ENCODE measurements around the gene LGSN. TPM values are rescaled to one million over a fixed set of nuclear protein-coding genes. Genes with fewer than 3 reads are reported as not detected.
"Not testable (repeated sequence)": the region's sequence is repeated elsewhere in the genome, so short reads cannot be mapped to it uniquely, and the experiment has no call there.

LGSN gene

DNA sequence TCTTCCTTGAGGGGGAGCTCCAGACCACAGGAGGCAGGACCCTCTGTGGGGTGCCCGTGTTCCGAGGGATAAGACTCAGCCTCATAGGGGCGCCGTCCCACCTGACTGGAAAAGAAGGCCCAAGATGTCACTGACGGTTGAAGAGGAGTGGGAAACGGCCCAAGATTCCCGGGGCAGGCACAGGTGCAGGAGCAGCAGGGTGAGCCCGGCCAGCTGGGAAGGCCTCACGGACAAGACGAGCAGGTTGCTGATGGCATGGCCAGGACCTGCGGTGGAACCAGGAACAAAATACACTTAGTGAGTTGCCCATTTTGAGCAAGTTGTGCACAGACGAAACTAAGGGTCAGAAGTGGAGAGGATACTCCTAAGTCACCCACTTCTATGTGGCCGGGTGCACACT is 89.8 kb downstream of the LGSN start:
- not testable (repeated sequence) for H2BK15ac ChIP-seq (replicated peaks; ENCODE audit: low read depth); H2BK120ac ChIP-seq (ENCODE audit: low read depth, low read length); H3K4me1 ChIP-seq (ENCODE audit: control insufficient read depth, low read depth, low read length); H4K5ac ChIP-seq (ENCODE audit: low read length); H3K4ac ChIP-seq (ENCODE audit: low read depth, low read length); H3K27ac ChIP-seq (ENCODE audit: low read depth, low read length); H3K27me3 ChIP-seq (ENCODE audit: insufficient read depth, low read length, poor library complexity); H3K4me2 ChIP-seq (ENCODE audit: low read length); H2AK5ac ChIP-seq (ENCODE audit: low read length); H3K9ac ChIP-seq (ENCODE audit: low read length); H2BK5ac ChIP-seq (ENCODE audit: low read length); H3K23ac ChIP-seq (ENCODE audit: low read length); H3K79me2 ChIP-seq (ENCODE audit: control insufficient read depth, insufficient read depth, low read length); H3K18ac ChIP-seq (ENCODE audit: low read length); H3K4me3 ChIP-seq (ENCODE audit: low read length); H3K79me1 ChIP-seq (ENCODE audit: low read length); DNase-seq; H3K56ac ChIP-seq (ENCODE audit: low read length); H3K36me3 ChIP-seq (ENCODE audit: control insufficient read depth, insufficient read depth, low read length); H4K8ac ChIP-seq (ENCODE audit: low read depth, low read length)
- no CpG with 5 or more reads among the region's 13 CpGs for WGBS (ENCODE audit: extremely low coverage, insufficient coverage, low lambda C conversion rate)

- WGBS (ENCODE audit: extremely low coverage, insufficient coverage, low lambda C conversion rate): no CpG with 5 or more reads among the region's 32 CpGs
Observed at GRCh38 chr6:63227928-63228894, 91.6 kb downstream of the LGSN start.

DNA sequence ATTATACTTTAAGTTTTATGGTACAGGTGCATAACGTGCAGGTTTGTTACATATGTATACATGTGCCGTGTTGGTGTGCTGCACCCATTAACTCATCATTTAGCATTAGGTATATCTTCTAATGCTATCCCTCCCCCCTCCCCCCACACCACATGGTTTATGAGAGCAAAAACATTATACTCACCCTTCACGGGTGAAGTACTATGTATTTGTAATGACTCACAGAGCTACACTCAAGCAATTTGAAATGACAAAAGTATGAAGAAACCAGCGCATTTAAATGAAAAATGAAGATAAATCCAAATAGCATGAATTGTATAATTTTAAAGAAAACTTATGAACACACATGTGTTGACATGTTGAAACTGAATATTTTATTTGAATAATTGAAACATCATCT is 93.8 kb downstream of the LGSN start:
- H2AK5ac ChIP-seq (ENCODE audit: low read length); H4K8ac ChIP-seq (ENCODE audit: low read depth, low read length); H3K4ac ChIP-seq (ENCODE audit: low read depth, low read length); H3K9ac ChIP-seq (ENCODE audit: low read length); H3K4me3 ChIP-seq (ENCODE audit: low read length); H3K18ac ChIP-seq (ENCODE audit: low read length); H2BK5ac ChIP-seq (ENCODE audit: low read length); H2BK120ac ChIP-seq (ENCODE audit: low read depth, low read length); H3K79me2 ChIP-seq (ENCODE audit: control insufficient read depth, insufficient read depth, low read length); H2BK15ac ChIP-seq (replicated peaks; ENCODE audit: low read depth); H4K5ac ChIP-seq (ENCODE audit: low read length); H3K36me3 ChIP-seq (ENCODE audit: control insufficient read depth, insufficient read depth, low read length); H3K56ac ChIP-seq (ENCODE audit: low read length); DNase-seq; H3K4me2 ChIP-seq (ENCODE audit: low read length); H3K27ac ChIP-seq (ENCODE audit: low read depth, low read length); H3K4me1 ChIP-seq (ENCODE audit: control insufficient read depth, low read depth, low read length); H3K27me3 ChIP-seq (ENCODE audit: insufficient read depth, low read length, poor library complexity); H3K23ac ChIP-seq (ENCODE audit: low read length); H3K79me1 ChIP-seq (ENCODE audit: low read length): not testable (repeated sequence)
- no CpG with 5 or more reads among the region's 4 CpGs for WGBS (ENCODE audit: extremely low coverage, insufficient coverage, low lambda C conversion rate)

More at GRCh38 chr6:63227928-63228894, 91.6 kb downstream of the LGSN start:
- H3K18ac ChIP-seq (ENCODE audit: low read length); H3K27me3 ChIP-seq (ENCODE audit: insufficient read depth, low read length, poor library complexity); H2BK120ac ChIP-seq (ENCODE audit: low read depth, low read length); H4K5ac ChIP-seq (ENCODE audit: low read length); H3K23ac ChIP-seq (ENCODE audit: low read length); H3K4ac ChIP-seq (ENCODE audit: low read depth, low read length); H4K8ac ChIP-seq (ENCODE audit: low read depth, low read length); H2AK5ac ChIP-seq (ENCODE audit: low read length); H3K79me2 ChIP-seq (ENCODE audit: control insufficient read depth, insufficient read depth, low read length); H3K36me3 ChIP-seq (ENCODE audit: control insufficient read depth, insufficient read depth, low read length); H3K79me1 ChIP-seq (ENCODE audit: low read length); H2BK15ac ChIP-seq (replicated peaks; ENCODE audit: low read depth); DNase-seq; H3K4me3 ChIP-seq (ENCODE audit: low read length); H3K9ac ChIP-seq (ENCODE audit: low read length); H3K56ac ChIP-seq (ENCODE audit: low read length); H3K27ac ChIP-seq (ENCODE audit: low read depth, low read length); H3K4me1 ChIP-seq (ENCODE audit: control insufficient read depth, low read depth, low read length); H2BK5ac ChIP-seq (ENCODE audit: low read length); H3K4me2 ChIP-seq (ENCODE audit: low read length): not testable (repeated sequence)

Small RNAs within 50 kb of the gene (small RNA-seq; reads per million reads assigned to genes)
- gene SPTLC1P3 (ENCODE audit: insufficient read depth): not detected
